OCI-LY1 (cell line): ENCODE data around the gene KDM7A.

Source experiments
- H2AFZ ChIP-seq: fragments of 200-600 bp; sonication (generic), shearing (Covaris generic); 2 replicates; pipeline ENCODE4 v1.6.0; 2014; ENCODE audit warnings: antibody characterized with exemption, mild to moderate bottlenecking, low read length
- H3F3A ChIP-seq: fragments of 200-600 bp; sonication (generic), shearing (Covaris generic); 2 replicates; pipeline ENCODE4 v1.6.0; 2014; ENCODE audit warnings: mild to moderate bottlenecking, antibody characterized with exemption, low read length, moderate library complexity; ENCODE audit not compliant: insufficient read depth
- H3K27ac ChIP-seq: fragments of 200-600 bp; sonication (generic); 2 replicates; pipeline ENCODE4 v1.5.1; 2014; ENCODE audit warnings: low read length, mixed run types, mild to moderate bottlenecking, low read depth; ENCODE audit not compliant: poor library complexity, severe bottlenecking
- H3K27me3 ChIP-seq: fragments of 200-600 bp; sonication (generic); 2 replicates; pipeline ENCODE4 v1.6.0; 2014; ENCODE audit warnings: antibody characterized with exemption, mild to moderate bottlenecking, low read length, moderate library complexity; ENCODE audit not compliant: insufficient read depth
- H3K36me3 ChIP-seq: fragments of 200-600 bp; sonication (generic); 2 replicates; pipeline ENCODE4 v1.6.1; 2014; ENCODE audit warnings: mild to moderate bottlenecking, antibody characterized with exemption, low read length, moderate library complexity, mixed read lengths; ENCODE audit not compliant: insufficient read depth
- H3K4me1 ChIP-seq: fragments of 200-600 bp; sonication (generic); 2 replicates; pipeline ENCODE4 v1.5.1; 2014; ENCODE audit warnings: mild to moderate bottlenecking, low read length, moderate library complexity; ENCODE audit not compliant: insufficient read depth, severe bottlenecking
- H3K4me2 ChIP-seq: fragments of 200-600 bp; sonication (generic), shearing (Covaris generic); 2 replicates; pipeline ENCODE4 v1.6.1; 2014; ENCODE audit warnings: low read length
- H3K4me3 ChIP-seq: fragments of 200-600 bp; sonication (generic); 2 replicates; pipeline ENCODE4 v1.5.1; 2014; ENCODE audit warnings: low read length, low read depth, mild to moderate bottlenecking, mixed read lengths; ENCODE audit not compliant: poor library complexity, severe bottlenecking
- H3K79me2 ChIP-seq: fragments of 200-600 bp; shearing (Covaris generic); 2 replicates; pipeline ENCODE4 v1.6.1; 2016; ENCODE audit warnings: mixed run types, low read length, mixed read lengths; ENCODE audit not compliant: insufficient read depth
- H3K9ac ChIP-seq: fragments of 200-600 bp; sonication (generic), shearing (Covaris generic); 2 replicates; pipeline ENCODE4 v1.6.1; 2014; ENCODE audit warnings: mild to moderate bottlenecking, low read length, mixed read lengths
- H3K9me2 ChIP-seq: fragments of 200-600 bp; sonication (generic), shearing (Covaris generic); 2 replicates; pipeline ENCODE4 v1.6.1; 2014; ENCODE audit warnings: low read depth, mild to moderate bottlenecking, low read length, mixed read lengths
- H3K9me3 ChIP-seq: fragments of 200-600 bp; shearing (Covaris generic); 2 replicates; pipeline ENCODE4 v1.6.1; 2014; ENCODE audit warnings: low read length, mixed read lengths
- H4K20me1 ChIP-seq: fragments of 200-600 bp; sonication (generic), shearing (Covaris generic); 2 replicates; pipeline ENCODE4 v1.6.0; 2016; ENCODE audit warnings: mild to moderate bottlenecking, low read length; ENCODE audit not compliant: insufficient read depth
- CTCF ChIP-seq: fragments of 200-600 bp; sonication (generic), shearing (Covaris generic); IDR thresholded peaks from 2 replicates; pipeline ENCODE4 v1.5.1; 2017; ENCODE audit warnings: mild to moderate bottlenecking, antibody characterized with exemption, low read length, moderate library complexity, mixed read lengths
- EZH2 ChIP-seq: fragments of 200-600 bp; sonication (generic), shearing (Covaris generic); IDR thresholded peaks from 2 replicates; pipeline ENCODE4 v1.8.0; 2017; ENCODE audit warnings: borderline replicate concordance, mixed run types, mild to moderate bottlenecking, antibody characterized with exemption, low read length, moderate library complexity, mixed read lengths

The KDM7A gene

GRCh38 chr7:140039066-140039465 is 137.7 kb downstream of the KDM7A start:
- Histone ChIP-seq H3K79me2 (no peaks in the 10 kb centered on the region), H3F3A (no peaks in the 10 kb centered on the region), H3K4me1 (peaks cover 9% of the 10 kb centered on the region), H3K4me3 (no peak overlapping the region), H2AFZ (no peak overlapping the region), H3K27me3 (no peaks in the 10 kb centered on the region), H3K36me3 (peaks cover 46% of the 10 kb centered on the region), H3K4me2 (no peak overlapping the region), H3K9me3 (no peaks in the 10 kb centered on the region), H4K20me1 (no peaks in the 10 kb centered on the region), H3K9me2 (no peaks in the 10 kb centered on the region), H3K27ac (no peak overlapping the region), H3K9ac (no peak overlapping the region)
- TF ChIP-seq EZH2 (no peak), CTCF (no peak)

- no peak overlapping the region for H3K4me3 ChIP-seq
- H3K4me2 ChIP-seq = no peak overlapping the region
- H3K4me1 ChIP-seq = peaks cover 9% of the 10 kb centered on the region
- H3K79me2 ChIP-seq = no peaks in the 10 kb centered on the region
- peaks cover 51% of the 10 kb centered on the region for H3K36me3 ChIP-seq
- TF ChIP-seq CTCF (no peak), EZH2 (no peak)
- H3K27me3 ChIP-seq = no peaks in the 10 kb centered on the region
- no peaks in the 10 kb centered on the region for H3F3A ChIP-seq
- no peak overlapping the region for H3K9ac ChIP-seq
- H4K20me1 ChIP-seq = no peaks in the 10 kb centered on the region
- no peaks in the 10 kb centered on the region for H3K9me3 ChIP-seq
- no peaks in the 10 kb centered on the region for H3K9me2 ChIP-seq
- no peak overlapping the region for H3K27ac ChIP-seq
- H2AFZ ChIP-seq = no peak overlapping the region
Observed at GRCh38 chr7:140036224-140036962, 140.4 kb downstream of the KDM7A start.

GRCh38 chr7:140035400-140036223 is 141.2 kb downstream of the KDM7A start:
- Histone ChIP-seq H4K20me1 (no peaks in the 10 kb centered on the region), H3K27me3 (no peaks in the 10 kb centered on the region), H3K4me2 (no peak overlapping the region), H2AFZ (no peak overlapping the region), H3K36me3 (peaks cover 44% of the 10 kb centered on the region), H3K79me2 (no peaks in the 10 kb centered on the region), H3K9me2 (no peaks in the 10 kb centered on the region), H3F3A (no peaks in the 10 kb centered on the region), H3K4me1 (peaks cover 9% of the 10 kb centered on the region), H3K4me3 (no peak overlapping the region), H3K27ac (no peak overlapping the region), H3K9ac (no peak overlapping the region), H3K9me3 (no peaks in the 10 kb centered on the region)
- TF ChIP-seq EZH2 (no peak), CTCF (no peak)
